Stimulated activated CD8-positive, alpha-beta memory T cell treated with anti-CD3 and anti-CD28 coated beads, Interleukin-15, amount 100 ng/mL, for 24 hours (primary cell): ENCODE measurements around the gene AFF3.
"Not testable (repeated sequence)": the region's sequence is repeated elsewhere in the genome, so short reads cannot be mapped to it uniquely, and the experiment has no call there.

Source experiments
- DNase-seq: peaks from one replicate; pipeline ENCODE4 v3.0.0-alpha.2; 2020; ENCODE audit warnings: low read depth

Gene AFF3

GRCh38 chr2:99927690-99928207 lies 214.6 kb downstream of the AFF3 start:
- not testable (repeated sequence) for DNase-seq

GRCh38 chr2:99926986-99927385 lies 215.4 kb downstream of the AFF3 start:
- DNase-seq = no peak

- no peak for DNase-seq
These were observed 216.4 kb downstream of the AFF3 start for GRCh38 chr2:99925960-99926359.

GRCh38 chr2:99922664-99923063 lies 219.7 kb downstream of the AFF3 start:
- no peak for DNase-seq

GRCh38 chr2:99921903-99922302 lies 220.5 kb downstream of the AFF3 start:
- DNase-seq = no peak

- DNase-seq = no peak
These were observed 224.0 kb downstream of the AFF3 start for GRCh38 chr2:99918389-99918788.

DNA sequence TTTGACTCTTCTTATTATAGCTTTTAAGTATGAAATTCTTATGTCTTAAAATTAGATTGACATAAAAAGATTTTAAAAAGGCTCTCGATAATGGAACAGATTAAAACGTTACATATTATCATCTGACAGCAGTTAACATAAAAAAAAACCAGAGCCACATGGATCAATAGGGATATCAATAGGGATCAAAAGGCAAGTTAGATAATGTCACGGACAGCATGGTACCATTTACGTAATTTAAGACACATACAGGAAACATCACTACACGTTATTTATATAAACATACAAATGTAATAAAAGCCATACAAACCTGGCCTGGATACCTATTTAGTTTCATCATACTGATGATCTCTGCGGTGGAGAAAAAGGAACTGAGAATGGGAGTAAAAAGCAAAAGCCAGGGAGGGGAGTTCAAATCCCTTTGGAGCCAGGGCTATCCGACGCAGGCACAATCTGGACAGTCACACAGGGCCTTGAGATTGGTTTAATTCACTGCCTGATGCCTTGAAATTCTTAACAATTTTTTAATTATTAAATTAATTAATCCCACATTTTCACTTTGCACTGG lies 227.2 kb downstream of the AFF3 start:
- DNase-seq = no peak

DNA sequence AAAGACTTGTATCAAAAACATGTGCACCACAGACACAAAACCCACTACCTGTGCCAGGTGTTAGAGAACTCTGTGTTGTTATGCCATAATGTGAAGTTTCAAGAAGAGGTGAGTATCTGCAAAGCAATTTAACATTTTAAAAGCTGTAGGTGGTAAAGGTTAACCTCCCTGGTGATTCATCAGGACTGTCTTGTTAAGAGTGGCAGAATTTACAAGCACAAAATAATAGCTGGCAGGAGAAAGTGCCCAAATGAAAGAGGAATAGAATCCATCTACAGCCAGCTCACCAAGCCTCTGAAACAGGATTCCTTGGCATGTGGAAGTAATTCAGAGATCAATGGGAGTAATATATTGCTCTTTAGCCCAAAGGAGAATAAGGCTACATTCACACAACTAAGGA lies 230.7 kb downstream of the AFF3 start:
- no peak for DNase-seq

GRCh38 chr2:99910902-99911301 lies 231.5 kb downstream of the AFF3 start:
- no peak for DNase-seq

DNA sequence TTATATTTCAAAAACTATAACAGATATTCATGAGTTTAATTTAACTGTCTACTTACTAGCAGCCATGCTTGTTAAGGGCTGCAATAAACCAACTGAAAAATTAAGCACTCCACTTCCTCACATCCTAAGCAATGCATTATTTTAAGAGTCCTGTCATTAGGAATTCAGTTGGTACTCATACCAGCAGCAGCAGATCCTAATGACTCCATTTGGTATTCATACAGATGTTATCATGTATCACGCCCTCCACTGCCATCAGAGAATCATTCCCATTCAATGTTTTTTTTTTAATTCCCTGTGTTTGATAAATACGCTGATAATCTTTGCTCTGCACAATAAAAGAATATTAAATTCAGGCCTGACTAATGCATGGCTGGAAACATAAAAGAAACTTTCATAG lies 236.8 kb downstream of the AFF3 start:
- DNase-seq = no peak

DNA sequence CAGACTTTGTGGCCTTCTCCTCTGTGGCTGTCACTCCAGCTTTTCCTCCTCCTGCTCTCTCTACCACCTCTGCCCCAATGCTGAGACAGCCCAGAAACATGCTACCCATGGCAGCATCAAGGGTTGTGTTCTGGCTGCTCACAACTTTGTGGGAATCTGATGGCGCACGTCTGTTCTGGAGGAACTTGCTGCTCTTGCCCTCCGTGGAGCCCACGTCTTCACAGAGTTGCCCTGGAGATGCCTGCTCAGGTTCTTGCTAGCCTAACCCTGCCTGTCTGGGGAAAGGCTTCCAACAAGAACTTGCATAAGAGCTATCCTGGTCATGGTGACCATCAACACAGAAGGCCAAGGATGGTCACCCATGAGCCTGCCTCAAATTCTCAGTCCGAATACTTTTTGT lies 237.4 kb downstream of the AFF3 start:
- DNase-seq = no peak

DNA sequence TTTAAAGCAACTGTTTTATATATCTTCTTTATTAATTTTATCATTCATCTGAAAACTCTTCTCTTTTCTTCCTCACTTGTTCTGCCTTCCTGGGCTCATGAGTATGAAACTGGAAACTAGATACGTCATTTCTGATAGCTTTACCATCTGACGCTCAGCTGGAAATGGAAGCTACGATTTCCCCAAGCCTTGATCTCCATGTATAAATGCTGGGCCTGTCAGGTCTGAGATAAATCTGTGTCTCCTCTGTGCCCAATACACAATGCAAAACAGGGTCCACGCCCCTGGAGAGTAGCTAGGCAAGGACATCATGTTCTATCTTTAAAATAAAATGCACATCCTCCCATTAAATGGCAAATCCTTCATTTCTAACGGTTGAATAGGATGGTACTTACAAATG lies 238.4 kb downstream of the AFF3 start:
- DNase-seq = no peak

DNA sequence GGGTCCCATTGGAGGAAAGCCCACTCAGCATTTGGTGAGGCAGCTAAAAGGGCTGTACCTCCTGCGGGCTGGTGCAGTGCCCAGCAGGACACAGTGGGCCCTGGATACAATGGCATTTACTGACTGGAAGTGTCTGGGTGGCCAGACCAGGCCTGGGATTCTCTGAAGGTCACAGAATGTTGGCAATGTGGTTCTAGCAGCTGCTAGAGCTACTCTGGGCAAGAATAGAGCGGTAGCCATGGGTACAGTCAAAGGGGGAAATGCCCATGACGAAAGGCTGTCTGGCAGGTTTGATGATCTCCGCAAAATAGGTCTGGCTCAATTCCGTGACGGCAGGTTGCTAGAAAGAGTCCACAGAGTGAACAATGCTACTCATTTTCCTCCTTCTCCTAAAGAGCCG lies 241.8 kb downstream of the AFF3 start:
- DNase-seq = no peak

- DNase-seq = no peak
These were observed 242.5 kb downstream of the AFF3 start for GRCh38 chr2:99899882-99900281.

- DNase-seq = no peak
These were observed 243.1 kb downstream of the AFF3 start for GRCh38 chr2:99899058-99899855.

DNA sequence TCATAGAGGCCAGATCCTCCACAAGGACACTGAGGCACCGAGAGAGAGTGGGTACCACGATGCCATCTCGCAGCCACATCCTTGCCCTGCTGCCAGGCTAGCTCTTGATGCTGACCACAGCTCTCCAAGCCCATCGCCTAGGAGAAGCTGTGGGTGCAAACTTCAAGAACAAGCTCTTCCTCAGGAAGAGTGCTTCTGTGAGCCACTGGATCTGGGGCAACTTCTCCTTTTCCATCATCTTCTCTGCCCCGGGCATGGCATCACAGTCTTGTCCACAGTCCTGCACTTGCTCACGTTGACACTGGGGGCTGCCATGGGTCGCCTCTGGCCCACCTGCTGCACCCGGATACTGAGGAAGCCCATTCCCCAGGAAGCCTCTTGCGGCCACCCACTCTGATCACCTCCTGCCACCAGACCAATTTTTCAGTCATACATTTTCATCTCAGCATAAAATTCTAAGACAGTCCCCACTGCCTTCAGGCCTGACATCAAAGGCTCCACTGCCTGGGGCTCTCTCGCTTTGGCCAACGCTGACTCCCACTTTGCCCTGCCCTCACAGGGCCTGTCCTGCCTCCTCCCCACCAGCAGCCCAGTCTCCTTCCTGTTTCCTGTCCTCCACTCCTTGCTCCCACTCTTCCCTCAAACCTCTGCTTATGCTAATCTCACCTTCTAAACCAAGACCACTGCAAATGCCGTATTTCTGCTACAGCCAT lies 243.9 kb downstream of the AFF3 start:
- no peak for DNase-seq

GRCh38 chr2:99891428-99891780 lies 251.0 kb downstream of the AFF3 start:
- no peak for DNase-seq

GRCh38 chr2:99890568-99891427 lies 251.6 kb downstream of the AFF3 start:
- DNase-seq = no peak

- DNase-seq = no peak
These were observed 253.8 kb downstream of the AFF3 start for GRCh38 chr2:99888617-99889016.

DNA sequence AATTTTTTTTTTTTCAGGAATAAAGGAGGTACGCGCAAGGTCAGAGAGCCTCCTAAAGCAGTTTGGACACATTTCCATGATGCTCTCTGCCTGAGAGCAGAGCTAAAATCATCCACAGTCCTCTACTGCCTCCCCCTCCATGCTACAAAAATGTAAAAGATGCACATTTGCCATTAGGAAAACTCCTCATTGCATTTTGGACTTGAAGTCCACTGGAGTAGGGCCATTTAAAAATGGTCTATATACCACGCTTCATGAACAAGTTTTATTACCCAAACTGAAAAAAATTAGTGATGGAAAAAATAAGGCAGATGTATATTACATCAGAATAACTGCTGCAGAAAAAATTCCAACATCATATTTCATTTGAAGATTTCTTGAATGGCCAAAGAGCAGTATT lies 256.0 kb downstream of the AFF3 start:
- no peak for DNase-seq

DNA sequence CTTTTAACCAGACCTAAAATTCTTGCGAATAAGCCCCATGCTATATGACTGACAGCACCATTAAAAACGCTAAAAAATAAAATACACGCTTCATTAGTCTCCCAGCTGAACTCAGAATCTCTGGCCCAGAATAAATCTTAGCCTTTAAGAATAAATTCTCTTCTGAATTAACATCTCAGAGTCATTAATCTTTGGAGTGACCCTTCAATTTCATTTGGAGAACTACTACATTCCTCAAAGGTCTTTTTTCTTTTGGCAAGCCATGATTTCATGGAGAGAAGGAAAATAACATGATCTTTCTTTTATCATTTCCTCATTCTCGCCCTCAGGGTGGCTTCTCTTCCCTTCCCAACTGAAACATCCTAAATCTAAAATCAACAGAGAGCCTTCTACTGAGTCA lies 259.0 kb downstream of the AFF3 start:
- DNase-seq = no peak

GRCh38 chr2:99881901-99882591 lies 260.3 kb downstream of the AFF3 start:
- no peak for DNase-seq
